GM12892 (cell line): ENCODE measurements around the gene ZNF862.

ENCODE experiments used
- POLR2A ChIP-seq: IDR thresholded peaks from 2 replicates; pipeline ENCODE4 v1.6.1; 2011; ENCODE audit warnings: low read depth, low read length, control low read depth
- POLR2AphosphoS5 ChIP-seq: IDR thresholded peaks from 2 replicates; pipeline ENCODE4 v1.6.1; 2011; ENCODE audit warnings: low read depth, low read length, control low read depth

GRCh38 chr7:149843566-149843965 is 5.4 kb downstream of the ZNF862 start:
- no peak for TF ChIP-seq POLR2AphosphoS5
- TF ChIP-seq POLR2A, result no peak
